Cardiac muscle cell (in vitro differentiated cells and primary cell): Measurements from ENCODE around the gene ATP4A. TPM values are rescaled to one million over a fixed set of nuclear protein-coding genes. Genes with fewer than 3 reads are reported as not detected.

Experiments used
- DNase-seq, 2 donors: peaks; one replicate each; pipeline versions ENCODE4 v3.0.0 to v3.0.0-alpha.2; 2010 to 2017; ENCODE audit warnings: low read depth in 1 of 2, low spot score in 1 of 2
- H3K27ac ChIP-seq: fragments of 200-600 bp; sonication (generic); 2 replicates; pipeline ENCODE4 v1.5.1; 2016
- H3K27me3 ChIP-seq: fragments of 200-600 bp; sonication (generic); 2 replicates; pipeline ENCODE4 v1.6.0; 2016; ENCODE audit warnings: control low read depth
- H3K36me3 ChIP-seq: fragments of 200-600 bp; sonication (generic); 2 replicates; pipeline ENCODE4 v1.5.1; 2016; ENCODE audit warnings: control low read depth
- H3K4me1 ChIP-seq: fragments of 200-600 bp; sonication (generic); 2 replicates; pipeline ENCODE4 v1.8.1; 2017; ENCODE audit warnings: low read depth, mild to moderate bottlenecking, mixed run types
- H3K4me3 ChIP-seq: fragments of 200-600 bp; sonication (generic); 2 replicates; pipeline ENCODE4 v1.5.1; 2016; ENCODE audit warnings: mild to moderate bottlenecking
- H3K9me3 ChIP-seq: fragments of 200-600 bp; sonication (generic); 2 replicates; pipeline ENCODE4 v1.5.1; 2017; ENCODE audit warnings: low read depth, mild to moderate bottlenecking, control low read depth
- CTCF ChIP-seq: IDR thresholded peaks from 2 replicates; pipeline ENCODE4 v1.5.1; 2012; ENCODE audit warnings: low read depth, mild to moderate bottlenecking, low read length
- polyA plus RNA-seq: library from polyadenylated mRNA; unstranded; fragments of >200 nt; fragmentation: Nextera tagmentation; extraction: Ambion mirVana; gene quantifications from 2 replicates; pipeline ENCODE4 v1.2.1, GENCODE V29; 2016
- total RNA-seq: library from RNA; depleted of rRNA; stranded (reverse); fragments of >200 nt; gene quantifications from 2 replicates; pipeline ENCODE4 v1.2.3, GENCODE V29; 2016

ATP4A gene
- total and polyA plus RNA-seq, 2 experiments from 2014 or later, result 0.10 to 0.74 TPM

DNA sequence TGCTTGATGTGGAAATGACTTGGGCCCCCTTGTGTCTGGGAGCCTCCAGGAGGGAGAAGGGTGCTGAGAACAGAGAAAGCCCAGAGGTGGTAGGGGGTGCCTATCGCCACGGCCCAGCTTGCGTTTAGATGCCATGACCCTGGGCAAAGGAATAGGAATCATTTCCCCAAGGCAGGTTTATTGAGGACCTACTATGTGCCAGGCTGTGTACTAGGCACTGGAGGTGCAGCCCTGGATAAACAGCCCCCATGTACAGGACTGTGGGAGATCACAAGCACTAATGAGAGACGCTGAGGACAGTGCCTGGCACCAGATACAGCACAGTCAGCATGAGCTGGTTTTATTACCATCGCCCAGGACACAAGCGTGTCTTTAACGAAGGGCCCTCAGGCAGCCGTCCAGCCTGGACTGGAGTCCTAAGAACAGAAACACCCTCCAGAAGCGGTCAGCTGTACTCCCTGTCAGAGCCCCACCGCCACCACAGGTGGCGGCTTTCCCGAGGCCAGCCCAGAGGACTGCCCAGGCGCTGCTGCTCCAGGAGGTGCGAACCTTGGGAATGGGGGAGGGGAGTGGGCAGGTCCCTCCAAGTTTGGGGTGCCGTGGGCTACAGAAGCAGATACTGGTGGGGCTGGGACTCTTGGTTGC is 13.5 kb downstream of the ATP4A start:
- no peak for TF ChIP-seq CTCF
- Histone ChIP-seq H3K4me3 (no peak overlapping the region), H3K27me3 (no peaks in the 10 kb centered on the region), H3K9me3 (no peaks in the 10 kb centered on the region), H3K36me3 (no peaks in the 10 kb centered on the region), H3K27ac (no peak overlapping the region), H3K4me1 (no peaks in the 10 kb centered on the region)
- no peak for DNase-seq

DNA sequence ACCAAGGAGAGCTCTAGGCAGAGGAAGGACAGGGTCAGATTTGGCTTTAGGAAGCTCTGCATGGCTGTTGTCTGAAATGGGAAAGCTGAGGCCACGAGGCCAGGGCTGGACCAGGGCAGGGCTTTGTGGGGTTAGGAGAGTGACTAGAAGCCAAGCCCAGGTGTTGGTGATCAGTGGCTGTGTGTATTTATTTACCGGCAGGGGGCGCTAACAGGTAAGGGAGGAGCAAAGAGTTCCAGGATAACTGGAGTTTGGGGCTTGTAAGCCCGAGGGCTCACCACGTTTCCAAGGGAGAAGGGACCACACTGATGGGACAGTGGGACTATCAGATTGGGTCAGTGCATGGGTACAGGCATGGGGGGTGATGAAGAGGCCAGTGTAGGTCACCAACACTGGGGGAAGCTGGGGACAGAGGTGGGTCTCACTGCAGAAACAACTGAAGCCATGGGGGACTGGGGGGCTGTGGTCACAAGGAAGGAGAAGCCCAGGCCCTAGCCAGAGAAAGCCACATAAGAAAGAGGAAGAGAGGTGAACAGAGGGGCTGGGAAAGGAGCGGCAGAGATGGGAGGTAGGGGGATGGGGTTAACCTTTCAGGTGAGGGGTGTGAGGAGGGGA is 14.2 kb downstream of the ATP4A start:
- no peaks in the 10 kb centered on the region for H3K9me3 ChIP-seq
- no peak overlapping the region for H3K27ac ChIP-seq
- peak; percentile 81 to 89 for DNase-seq
- TF ChIP-seq CTCF, result peak; percentile 68
- H3K4me3 ChIP-seq, result no peak overlapping the region
- H3K27me3 ChIP-seq, result no peaks in the 10 kb centered on the region
- peaks cover 3% of the 10 kb centered on the region for H3K4me1 ChIP-seq
- no peaks in the 10 kb centered on the region for H3K36me3 ChIP-seq

DNA sequence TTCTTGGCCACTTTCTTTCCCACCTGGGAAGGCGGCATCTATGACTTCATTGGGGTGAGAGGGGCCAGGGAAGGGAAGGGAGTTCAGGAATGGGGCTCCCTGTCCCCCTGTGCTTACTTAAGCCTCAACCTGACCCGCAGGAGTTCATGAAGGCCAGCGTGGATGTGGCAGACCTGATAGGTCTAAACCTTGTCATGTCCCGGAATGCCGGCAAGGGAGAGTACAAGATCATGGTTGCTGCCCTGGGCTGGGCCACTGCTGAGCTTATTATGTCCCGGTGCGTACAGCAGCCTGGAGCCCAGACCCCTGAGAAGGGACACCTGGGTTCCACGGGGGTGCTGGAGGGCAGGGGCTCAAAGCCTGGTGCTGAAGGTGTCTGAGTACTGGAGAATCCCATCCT is 16.9 kb downstream of the ATP4A start:
- no peak for TF ChIP-seq CTCF

GRCh38 chr19:35545855-35546381 is 17.5 kb downstream of the ATP4A start:
- Histone ChIP-seq H3K4me3 (peak overlapping the region; percentile 58), H3K36me3 (no peaks in the 10 kb centered on the region), H3K27ac (peak overlapping the region; percentile 7), H3K4me1 (peaks cover 3% of the 10 kb centered on the region), H3K27me3 (no peaks in the 10 kb centered on the region), H3K9me3 (no peaks in the 10 kb centered on the region)
- no peak for TF ChIP-seq CTCF
- peak in 1 of 2 donors; percentile 30 for DNase-seq

More for the DNA sequence above, 16.9 kb downstream of the ATP4A start:
- Histone ChIP-seq H3K36me3 (no peaks in the 10 kb centered on the region), H3K9me3 (no peaks in the 10 kb centered on the region), H3K4me3 (peak overlapping the region; percentile 58), H3K27me3 (no peaks in the 10 kb centered on the region), H3K4me1 (peaks cover 3% of the 10 kb centered on the region), H3K27ac (no peak overlapping the region)
- no peak for DNase-seq

- H3K4me3 ChIP-seq, result peak within 1 kb of the TSS; percentile 58
- peak; percentile 90 to 97 for DNase-seq
- H3K4me1 ChIP-seq, result peaks cover 3% of the 10 kb centered on the region
- no peaks in the 10 kb centered on the region for H3K27me3 ChIP-seq
- no peaks in the 10 kb centered on the region for H3K36me3 ChIP-seq
- peak within 1 kb of the TSS; percentile 7 for H3K27ac ChIP-seq
- no peaks in the 10 kb centered on the region for H3K9me3 ChIP-seq
- TF ChIP-seq CTCF, result no peak
These were observed 18.2 kb downstream of the ATP4A start, which contains the start of gene TMEM147 for GRCh38 chr19:35545001-35545854. TMEM147 (plus strand) TSS chr19:35545626; CDS start chr19:35545740, 114 bp downstream.
